GM23338 (cell line): ENCODE data around the gene MEI4. TPM values are rescaled to one million over a fixed set of nuclear protein-coding genes. Genes with fewer than 3 reads are reported as not detected.

Experiments used
- ATAC-seq: fragments of 200-7000 bp; cut with Tn5 transposase; 3 replicates; pipeline ENCODE4 v1.9.1; 2020
- DNase-seq: peaks from one replicate; pipeline ENCODE4 v3.0.0-alpha.2; 2015; ENCODE audit warnings: low spot score
- H2AFZ ChIP-seq: fragments of 200-600 bp; sonication (generic); 2 replicates; pipeline ENCODE4 v1.8.0; 2016; ENCODE audit warnings: antibody characterized with exemption, mild to moderate bottlenecking, moderate library complexity
- H3F3A ChIP-seq: fragments of 200-600 bp; sonication (generic); replicated peaks from 2 replicates; pipeline ENCODE4 v1.8.0; 2017; ENCODE audit warnings: antibody characterized with exemption, mixed run types, low read depth
- H3K27ac ChIP-seq: fragments of 200-600 bp; sonication (generic); 2 replicates; pipeline ENCODE4 v1.6.1; 2016; ENCODE audit warnings: low read depth
- H3K27me3 ChIP-seq: fragments of 200-600 bp; sonication (generic); 2 replicates; pipeline ENCODE4 v1.8.0; 2016; ENCODE audit warnings: mild to moderate bottlenecking, mixed run types, moderate library complexity; ENCODE audit not compliant: insufficient read depth
- H3K36me3 ChIP-seq: fragments of 200-600 bp; sonication (generic); 2 replicates; pipeline ENCODE4 v1.8.0; 2016; ENCODE audit warnings: mild to moderate bottlenecking; ENCODE audit not compliant: insufficient read depth
- H3K4me1 ChIP-seq: fragments of 200-600 bp; sonication (generic); 2 replicates; pipeline ENCODE4 v1.8.0; 2016; ENCODE audit warnings: mild to moderate bottlenecking, moderate library complexity; ENCODE audit not compliant: insufficient read depth
- H3K4me2 ChIP-seq: fragments of 200-600 bp; sonication (generic); 2 replicates; pipeline ENCODE4 v1.7.1; 2017; ENCODE audit warnings: mixed run types
- H3K4me3 ChIP-seq: fragments of 200-600 bp; sonication (generic); 2 replicates; pipeline ENCODE4 v1.6.1; 2016; ENCODE audit warnings: mixed run types
- H3K79me2 ChIP-seq: fragments of 200-600 bp; sonication (generic); replicated peaks from 2 replicates; pipeline ENCODE4 v1.8.0; 2017; ENCODE audit warnings: mild to moderate bottlenecking; ENCODE audit not compliant: insufficient read depth
- H3K9me2 ChIP-seq: fragments of 200-600 bp; sonication (generic); 2 replicates; pipeline ENCODE4 v1.8.0; 2017; ENCODE audit not compliant: insufficient read depth
- H4K20me1 ChIP-seq: fragments of 200-600 bp; sonication (generic); replicated peaks from 2 replicates; pipeline ENCODE4 v1.8.0; 2017; ENCODE audit warnings: mild to moderate bottlenecking; ENCODE audit not compliant: insufficient read depth
- H3K27ac Mint-ChIP-seq: 2 replicates; pipeline ENCODE4 v1.8.0; 2020; ENCODE audit warnings: inconsistent platforms, mild to moderate bottlenecking, moderate library complexity, mixed read lengths
- H3K27me3 Mint-ChIP-seq: 3 replicates; pipeline ENCODE4 v1.8.0; 2022; ENCODE audit warnings: low read depth, mild to moderate bottlenecking, moderate library complexity, mixed read lengths, inconsistent platforms; ENCODE audit not compliant: insufficient read depth, poor library complexity
- H3K36me3 Mint-ChIP-seq: 3 replicates; pipeline ENCODE4 v1.8.0; 2021; ENCODE audit warnings: low read depth, mild to moderate bottlenecking, inconsistent platforms, moderate library complexity, mixed read lengths
- H3K4me1 Mint-ChIP-seq: 3 replicates; pipeline ENCODE4 v1.8.0; 2020; ENCODE audit warnings: mild to moderate bottlenecking, inconsistent platforms, mixed read lengths
- H3K4me3 Mint-ChIP-seq: 3 replicates; pipeline ENCODE4 v1.8.0; 2021; ENCODE audit warnings: moderate library complexity, mild to moderate bottlenecking, inconsistent platforms, mixed read lengths
- H3K9me3 Mint-ChIP-seq: 3 replicates; pipeline ENCODE4 v1.8.0; 2020; ENCODE audit warnings: moderate library complexity, mild to moderate bottlenecking, inconsistent platforms, mixed read lengths
- CREB1 ChIP-seq: fragments of 250-450 bp; sonication (Bioruptor Pico); IDR thresholded peaks from 2 replicates; pipeline ENCODE4 v1.5.0; 2020; ENCODE audit warnings: low read depth, mild to moderate bottlenecking, moderate library complexity
- EZH2 ChIP-seq: fragments of 200-600 bp; sonication (generic); IDR thresholded peaks from one replicate; pipeline ENCODE4 v1.8.0; 2017; ENCODE audit warnings: antibody characterized with exemption, mild to moderate bottlenecking, low read depth; ENCODE audit not compliant: unreplicated experiment
- EZH2phosphoT487 ChIP-seq: fragments of 200-600 bp; sonication (generic); IDR thresholded peaks from one replicate; pipeline ENCODE4 v1.8.1; 2018; ENCODE audit warnings: antibody characterized with exemption; ENCODE audit not compliant: unreplicated experiment
- JUNB ChIP-seq: IDR thresholded peaks from one replicate; pipeline ENCODE4 v1.6.1; 2016; ENCODE audit warnings: antibody characterized with exemption; ENCODE audit not compliant: unreplicated experiment
- NANOG ChIP-seq: IDR thresholded peaks from 2 replicates; pipeline ENCODE4 v1.6.1; 2016; ENCODE audit warnings: antibody characterized with exemption, borderline replicate concordance
- POLR2AphosphoS5 ChIP-seq: IDR thresholded peaks from 2 replicates; pipeline ENCODE4 v1.6.1; 2016; ENCODE audit warnings: antibody characterized with exemption, low read depth
- STAT1 ChIP-seq: IDR thresholded peaks from one replicate; pipeline ENCODE4 v1.6.1; 2016; ENCODE audit warnings: antibody characterized with exemption; ENCODE audit not compliant: unreplicated experiment
- ZNF114 ChIP-seq: fragments of 250-450 bp; sonication (Bioruptor Pico); IDR thresholded peaks from 2 replicates; pipeline ENCODE4 v1.5.0; 2020; ENCODE audit warnings: mild to moderate bottlenecking, moderate library complexity
- ZNF331 ChIP-seq: fragments of 250-450 bp; sonication (Bioruptor Pico); IDR thresholded peaks from 2 replicates; pipeline ENCODE4 v1.5.0; 2020; ENCODE audit warnings: low read depth, mild to moderate bottlenecking, moderate library complexity
- polyA plus RNA-seq: library from polyadenylated mRNA; unstranded; fragments of >200 nt; fragmentation: Nextera tagmentation; extraction: Ambion mirVana; gene quantifications from 2 replicates; pipeline ENCODE4 v1.2.1, GENCODE V29; 2016
- total RNA-seq: library from RNA; depleted of rRNA; stranded (reverse); fragments of >200 nt; shearing (Covaris generic); gene quantifications from 2 replicates; pipeline ENCODE4 v1.2.3, GENCODE V29; 2014
- TF ChIP-seq, protein P1 (sequence below): fragments of 250-450 bp; sonication (Bioruptor Pico); IDR thresholded peaks from 2 replicates; pipeline ENCODE4 v1.5.0; 2020; ENCODE audit warnings: mild to moderate bottlenecking, moderate library complexity
- TF ChIP-seq, protein P2 (sequence below): IDR thresholded peaks from 2 replicates; pipeline ENCODE4 v1.6.1; 2016; ENCODE audit warnings: antibody characterized with exemption
- TF ChIP-seq, protein P3 (sequence below): IDR thresholded peaks from one replicate; pipeline ENCODE4 v1.6.1; 2018; ENCODE audit warnings: antibody characterized with exemption; ENCODE audit not compliant: unreplicated experiment

Gene MEI4
- total and polyA plus RNA-seq, 2 experiments from 2014 or later: 0.23 to 0.63 TPM

DNA sequence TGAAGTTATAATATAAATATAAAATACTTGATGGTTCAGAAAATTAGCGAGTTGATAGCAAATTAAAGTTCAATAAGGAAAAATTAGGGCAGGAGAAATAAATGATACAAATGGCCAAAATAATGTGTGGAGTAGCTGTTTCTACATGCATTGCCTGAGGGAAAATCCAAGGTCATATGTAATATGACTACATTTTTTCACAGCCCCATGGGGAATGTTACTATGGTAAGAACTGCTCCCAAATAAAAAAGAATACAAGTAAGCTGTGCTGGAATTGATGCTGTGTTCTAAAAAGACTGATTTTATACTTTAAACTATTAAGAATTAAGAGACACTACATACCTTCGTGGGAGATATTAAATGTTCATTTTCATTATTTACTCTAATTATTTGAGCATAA is 34.1 kb downstream of the MEI4 start (continued):
- TF ChIP-seq, protein P1, sequence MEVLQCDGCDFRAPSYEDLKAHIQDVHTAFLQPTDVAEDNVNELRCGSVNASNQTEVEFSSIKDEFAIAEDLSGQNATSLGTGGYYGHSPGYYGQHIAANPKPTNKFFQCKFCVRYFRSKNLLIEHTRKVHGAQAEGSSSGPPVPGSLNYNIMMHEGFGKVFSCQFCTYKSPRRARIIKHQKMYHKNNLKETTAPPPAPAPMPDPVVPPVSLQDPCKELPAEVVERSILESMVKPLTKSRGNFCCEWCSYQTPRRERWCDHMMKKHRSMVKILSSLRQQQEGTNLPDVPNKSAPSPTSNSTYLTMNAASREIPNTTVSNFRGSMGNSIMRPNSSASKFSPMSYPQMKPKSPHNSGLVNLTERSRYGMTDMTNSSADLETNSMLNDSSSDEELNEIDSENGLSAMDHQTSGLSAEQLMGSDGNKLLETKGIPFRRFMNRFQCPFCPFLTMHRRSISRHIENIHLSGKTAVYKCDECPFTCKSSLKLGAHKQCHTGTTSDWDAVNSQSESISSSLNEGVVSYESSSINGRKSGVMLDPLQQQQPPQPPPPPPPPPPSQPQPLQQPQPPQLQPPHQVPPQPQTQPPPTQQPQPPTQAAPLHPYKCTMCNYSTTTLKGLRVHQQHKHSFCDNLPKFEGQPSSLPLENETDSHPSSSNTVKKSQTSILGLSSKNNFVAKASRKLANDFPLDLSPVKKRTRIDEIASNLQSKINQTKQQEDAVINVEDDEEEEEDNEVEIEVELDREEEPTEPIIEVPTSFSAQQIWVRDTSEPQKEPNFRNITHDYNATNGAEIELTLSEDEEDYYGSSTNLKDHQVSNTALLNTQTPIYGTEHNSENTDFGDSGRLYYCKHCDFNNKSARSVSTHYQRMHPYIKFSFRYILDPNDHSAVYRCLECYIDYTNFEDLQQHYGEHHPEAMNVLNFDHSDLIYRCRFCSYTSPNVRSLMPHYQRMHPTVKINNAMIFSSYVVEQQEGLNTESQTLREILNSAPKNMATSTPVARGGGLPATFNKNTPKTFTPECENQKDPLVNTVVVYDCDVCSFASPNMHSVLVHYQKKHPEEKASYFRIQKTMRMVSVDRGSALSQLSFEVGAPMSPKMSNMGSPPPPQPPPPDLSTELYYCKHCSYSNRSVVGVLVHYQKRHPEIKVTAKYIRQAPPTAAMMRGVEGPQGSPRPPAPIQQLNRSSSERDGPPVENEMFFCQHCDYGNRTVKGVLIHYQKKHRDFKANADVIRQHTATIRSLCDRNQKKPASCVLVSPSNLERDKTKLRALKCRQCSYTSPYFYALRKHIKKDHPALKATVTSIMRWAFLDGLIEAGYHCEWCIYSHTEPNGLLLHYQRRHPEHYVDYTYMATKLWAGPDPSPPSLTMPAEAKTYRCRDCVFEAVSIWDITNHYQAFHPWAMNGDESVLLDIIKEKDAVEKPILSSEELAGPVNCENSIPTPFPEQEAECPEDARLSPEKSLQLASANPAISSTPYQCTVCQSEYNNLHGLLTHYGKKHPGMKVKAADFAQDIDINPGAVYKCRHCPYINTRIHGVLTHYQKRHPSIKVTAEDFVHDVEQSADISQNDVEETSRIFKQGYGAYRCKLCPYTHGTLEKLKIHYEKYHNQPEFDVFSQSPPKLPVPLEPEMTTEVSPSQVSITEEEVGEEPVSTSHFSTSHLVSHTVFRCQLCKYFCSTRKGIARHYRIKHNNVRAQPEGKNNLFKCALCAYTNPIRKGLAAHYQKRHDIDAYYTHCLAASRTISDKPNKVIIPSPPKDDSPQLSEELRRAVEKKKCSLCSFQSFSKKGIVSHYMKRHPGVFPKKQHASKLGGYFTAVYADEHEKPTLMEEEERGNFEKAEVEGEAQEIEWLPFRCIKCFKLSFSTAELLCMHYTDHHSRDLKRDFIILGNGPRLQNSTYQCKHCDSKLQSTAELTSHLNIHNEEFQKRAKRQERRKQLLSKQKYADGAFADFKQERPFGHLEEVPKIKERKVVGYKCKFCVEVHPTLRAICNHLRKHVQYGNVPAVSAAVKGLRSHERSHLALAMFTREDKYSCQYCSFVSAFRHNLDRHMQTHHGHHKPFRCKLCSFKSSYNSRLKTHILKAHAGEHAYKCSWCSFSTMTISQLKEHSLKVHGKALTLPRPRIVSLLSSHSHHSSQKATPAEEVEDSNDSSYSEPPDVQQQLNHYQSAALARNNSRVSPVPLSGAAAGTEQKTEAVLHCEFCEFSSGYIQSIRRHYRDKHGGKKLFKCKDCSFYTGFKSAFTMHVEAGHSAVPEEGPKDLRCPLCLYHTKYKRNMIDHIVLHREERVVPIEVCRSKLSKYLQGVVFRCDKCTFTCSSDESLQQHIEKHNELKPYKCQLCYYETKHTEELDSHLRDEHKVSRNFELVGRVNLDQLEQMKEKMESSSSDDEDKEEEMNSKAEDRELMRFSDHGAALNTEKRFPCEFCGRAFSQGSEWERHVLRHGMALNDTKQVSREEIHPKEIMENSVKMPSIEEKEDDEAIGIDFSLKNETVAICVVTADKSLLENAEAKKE (CRISPR knock-in tag): no peak
- no peak for TF ChIP-seq ZNF331 (CRISPR knock-in tag)
- TF ChIP-seq POLR2AphosphoS5: no peak
- TF ChIP-seq EZH2: no peak
- TF ChIP-seq, protein P2, sequence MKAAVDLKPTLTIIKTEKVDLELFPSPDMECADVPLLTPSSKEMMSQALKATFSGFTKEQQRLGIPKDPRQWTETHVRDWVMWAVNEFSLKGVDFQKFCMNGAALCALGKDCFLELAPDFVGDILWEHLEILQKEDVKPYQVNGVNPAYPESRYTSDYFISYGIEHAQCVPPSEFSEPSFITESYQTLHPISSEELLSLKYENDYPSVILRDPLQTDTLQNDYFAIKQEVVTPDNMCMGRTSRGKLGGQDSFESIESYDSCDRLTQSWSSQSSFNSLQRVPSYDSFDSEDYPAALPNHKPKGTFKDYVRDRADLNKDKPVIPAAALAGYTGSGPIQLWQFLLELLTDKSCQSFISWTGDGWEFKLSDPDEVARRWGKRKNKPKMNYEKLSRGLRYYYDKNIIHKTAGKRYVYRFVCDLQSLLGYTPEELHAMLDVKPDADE: no peak
- TF ChIP-seq EZH2phosphoT487: no peak
- TF ChIP-seq ZNF114 (CRISPR knock-in tag): no peak

DNA sequence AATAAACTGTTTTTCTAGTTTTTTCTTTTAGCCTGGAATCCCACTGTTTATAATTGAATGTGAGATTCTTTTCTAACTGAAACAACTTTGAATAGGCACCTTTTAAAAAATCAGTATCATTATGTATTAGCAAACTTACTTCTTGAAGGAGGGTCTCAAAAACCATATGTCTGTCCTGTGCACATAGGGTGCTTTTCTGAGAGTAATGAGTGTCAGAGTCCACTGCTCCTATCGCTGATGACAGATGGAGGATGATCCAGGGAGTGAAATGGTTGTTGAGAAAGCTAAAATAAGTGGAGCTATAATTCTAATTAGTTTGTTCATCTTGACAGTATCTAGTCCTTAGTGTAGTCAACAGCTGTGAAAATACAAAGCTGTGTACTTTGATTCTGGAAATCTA is 35.8 kb downstream of the MEI4 start:
- Histone ChIP-seq H2AFZ (no peak overlapping the region), H4K20me1 (no peaks in the 10 kb centered on the region), H3K4me3 (no peak overlapping the region), H3K4me1 (no peaks in the 10 kb centered on the region), H3K4me2 (no peak overlapping the region), H3K27ac (no peak overlapping the region), H3F3A (no peaks in the 10 kb centered on the region), H3K79me2 (no peaks in the 10 kb centered on the region), H3K36me3 (no peaks in the 10 kb centered on the region), H3K9me2 (no peaks in the 10 kb centered on the region), H3K27me3 (no peaks in the 10 kb centered on the region)
- no peak overlapping the region for H3K4me3 Mint-ChIP-seq
- H3K27me3 Mint-ChIP-seq: no peaks in the 10 kb centered on the region
- no peaks in the 10 kb centered on the region for H3K9me3 Mint-ChIP-seq
- no peak overlapping the region for H3K27ac Mint-ChIP-seq
- no peaks in the 10 kb centered on the region for H3K36me3 Mint-ChIP-seq
- ATAC-seq (no peak), DNase-seq (no peak)
- H3K4me1 Mint-ChIP-seq: no peaks in the 10 kb centered on the region
- no peak for TF ChIP-seq EZH2phosphoT487
- TF ChIP-seq POLR2AphosphoS5: no peak
- no peak for TF ChIP-seq EZH2
- no peak for TF ChIP-seq NANOG
- no peak for TF ChIP-seq STAT1
- TF ChIP-seq ZNF331 (CRISPR knock-in tag): no peak
- TF ChIP-seq, protein P2: no peak
- TF ChIP-seq JUNB: no peak
- TF ChIP-seq CREB1 (CRISPR knock-in tag): no peak
- TF ChIP-seq, protein P3, sequence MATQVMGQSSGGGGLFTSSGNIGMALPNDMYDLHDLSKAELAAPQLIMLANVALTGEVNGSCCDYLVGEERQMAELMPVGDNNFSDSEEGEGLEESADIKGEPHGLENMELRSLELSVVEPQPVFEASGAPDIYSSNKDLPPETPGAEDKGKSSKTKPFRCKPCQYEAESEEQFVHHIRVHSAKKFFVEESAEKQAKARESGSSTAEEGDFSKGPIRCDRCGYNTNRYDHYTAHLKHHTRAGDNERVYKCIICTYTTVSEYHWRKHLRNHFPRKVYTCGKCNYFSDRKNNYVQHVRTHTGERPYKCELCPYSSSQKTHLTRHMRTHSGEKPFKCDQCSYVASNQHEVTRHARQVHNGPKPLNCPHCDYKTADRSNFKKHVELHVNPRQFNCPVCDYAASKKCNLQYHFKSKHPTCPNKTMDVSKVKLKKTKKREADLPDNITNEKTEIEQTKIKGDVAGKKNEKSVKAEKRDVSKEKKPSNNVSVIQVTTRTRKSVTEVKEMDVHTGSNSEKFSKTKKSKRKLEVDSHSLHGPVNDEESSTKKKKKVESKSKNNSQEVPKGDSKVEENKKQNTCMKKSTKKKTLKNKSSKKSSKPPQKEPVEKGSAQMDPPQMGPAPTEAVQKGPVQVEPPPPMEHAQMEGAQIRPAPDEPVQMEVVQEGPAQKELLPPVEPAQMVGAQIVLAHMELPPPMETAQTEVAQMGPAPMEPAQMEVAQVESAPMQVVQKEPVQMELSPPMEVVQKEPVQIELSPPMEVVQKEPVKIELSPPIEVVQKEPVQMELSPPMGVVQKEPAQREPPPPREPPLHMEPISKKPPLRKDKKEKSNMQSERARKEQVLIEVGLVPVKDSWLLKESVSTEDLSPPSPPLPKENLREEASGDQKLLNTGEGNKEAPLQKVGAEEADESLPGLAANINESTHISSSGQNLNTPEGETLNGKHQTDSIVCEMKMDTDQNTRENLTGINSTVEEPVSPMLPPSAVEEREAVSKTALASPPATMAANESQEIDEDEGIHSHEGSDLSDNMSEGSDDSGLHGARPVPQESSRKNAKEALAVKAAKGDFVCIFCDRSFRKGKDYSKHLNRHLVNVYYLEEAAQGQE: no peak
- TF ChIP-seq ZNF114 (CRISPR knock-in tag): no peak
